GM10248 (cell line): ENCODE measurements around the gene PRSS38.

Experiments
- CTCF ChIA-PET: fragments of 300-600 bp; sonication (Branson Sonifier 250); formaldehyde crosslinking; extraction: SDS; loops from one replicate; lab custom pipeline; 2021; ENCODE audit warnings: antibody characterized with exemption; lab: Yijun Ruan, JAX
- POLR2A ChIA-PET: fragments of 350-650 bp; sonication (Branson Sonifier 250); formaldehyde crosslinking; extraction: SDS; loops from one replicate; lab custom pipeline; 2020; ENCODE audit warnings: antibody characterized with exemption; lab: Yijun Ruan, JAX
- DNase-seq: peaks from one replicate; pipeline ENCODE4 v3.0.0; 2012; ENCODE audit errors: extremely low spot score
- TF ChIP-seq, protein P1 (sequence below): IDR thresholded peaks from 2 replicates; pipeline ENCODE4 v1.5.1; 2012; ENCODE audit warnings: mild to moderate bottlenecking, low read depth; ENCODE audit errors: extremely low read depth, missing control alignments, control extremely low read depth

The PRSS38 gene

DNA sequence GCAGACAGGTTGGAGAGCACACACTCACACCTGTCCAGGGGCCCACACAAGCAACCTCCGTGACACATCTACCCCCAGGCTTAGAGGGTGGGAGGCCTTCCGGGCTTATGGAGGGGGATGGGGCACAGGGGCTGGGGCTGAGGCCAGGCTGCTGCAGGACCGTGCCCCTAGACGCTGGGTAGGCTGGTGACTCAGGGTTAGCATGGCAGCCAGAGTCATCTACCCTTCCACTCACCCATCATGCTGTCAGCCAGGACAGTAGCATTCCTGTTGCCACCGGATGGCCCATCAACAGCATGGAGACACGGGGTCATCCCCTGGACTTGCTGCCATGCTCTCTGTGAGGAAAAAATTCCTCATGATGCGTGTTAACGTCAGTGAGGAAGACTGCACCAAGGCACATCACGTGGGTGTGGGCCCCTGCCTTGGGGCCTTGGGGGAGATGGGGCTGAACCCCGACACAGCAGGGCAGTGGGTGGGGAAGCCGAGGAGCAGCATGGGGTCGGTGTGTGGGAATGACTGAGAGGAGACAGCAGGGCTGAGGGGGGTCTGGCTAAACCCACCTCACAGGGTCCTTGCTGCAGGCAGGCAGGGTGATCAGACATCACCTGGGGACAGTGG lies 79.5 kb downstream of the PRSS38 start:
- CTCF ChIA-PET = no interaction called here
- DNase-seq = no peak
- TF ChIP-seq, protein P1, sequence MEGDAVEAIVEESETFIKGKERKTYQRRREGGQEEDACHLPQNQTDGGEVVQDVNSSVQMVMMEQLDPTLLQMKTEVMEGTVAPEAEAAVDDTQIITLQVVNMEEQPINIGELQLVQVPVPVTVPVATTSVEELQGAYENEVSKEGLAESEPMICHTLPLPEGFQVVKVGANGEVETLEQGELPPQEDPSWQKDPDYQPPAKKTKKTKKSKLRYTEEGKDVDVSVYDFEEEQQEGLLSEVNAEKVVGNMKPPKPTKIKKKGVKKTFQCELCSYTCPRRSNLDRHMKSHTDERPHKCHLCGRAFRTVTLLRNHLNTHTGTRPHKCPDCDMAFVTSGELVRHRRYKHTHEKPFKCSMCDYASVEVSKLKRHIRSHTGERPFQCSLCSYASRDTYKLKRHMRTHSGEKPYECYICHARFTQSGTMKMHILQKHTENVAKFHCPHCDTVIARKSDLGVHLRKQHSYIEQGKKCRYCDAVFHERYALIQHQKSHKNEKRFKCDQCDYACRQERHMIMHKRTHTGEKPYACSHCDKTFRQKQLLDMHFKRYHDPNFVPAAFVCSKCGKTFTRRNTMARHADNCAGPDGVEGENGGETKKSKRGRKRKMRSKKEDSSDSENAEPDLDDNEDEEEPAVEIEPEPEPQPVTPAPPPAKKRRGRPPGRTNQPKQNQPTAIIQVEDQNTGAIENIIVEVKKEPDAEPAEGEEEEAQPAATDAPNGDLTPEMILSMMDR = no peak
- POLR2A ChIA-PET = no interaction called here
